Endothelial cell of umbilical vein (primary cell): ENCODE measurements around the gene AURKA. TPM values are rescaled to one million over a fixed set of nuclear protein-coding genes. Genes with fewer than 3 reads are reported as not detected.

Source experiments
- BruUV-seq: library from RNA; stranded (reverse); fragments of 400-500 nt; replicated peaks from 2 replicates; lab custom pipeline; 2021; lab: Mats Ljungman, UMichigan
- CTCF ChIA-PET: fragments of 300-600, 350-600 bp; sonication (Branson Sonifier 250); formaldehyde crosslinking; loops from one replicate; lab custom pipeline; 2021; ENCODE audit warnings: antibody characterized with exemption, inconsistent platforms; lab: Charles Lee
- POLR2A ChIA-PET: fragments of 300-600, 350-600 bp; sonication (Branson Sonifier 250); formaldehyde crosslinking; loops from one replicate; lab custom pipeline; 2021; ENCODE audit warnings: antibody characterized with exemption, inconsistent platforms; lab: Charles Lee
- DNase-seq: peaks from one replicate; pipeline ENCODE4 v3.0.0-alpha.2; 2011; ENCODE audit warnings: low read depth, low spot score
- FAIRE-seq: peaks from 2 replicates; lab custom pipeline; 2011; peaks lifted over from hg19 to GRCh38; lab: Jason Lieb, UNC
- H2AFZ ChIP-seq: 2 replicates; pipeline ENCODE4 v1.6.0; 2012; ENCODE audit warnings: low read depth, low read length, control low read depth, inconsistent platforms
- H3K27ac ChIP-seq: 2 replicates; pipeline ENCODE4 v1.5.1; 2011; ENCODE audit warnings: low read depth, mild to moderate bottlenecking, control low read depth, low read length, moderate library complexity; ENCODE audit not compliant: insufficient read depth
- H3K27me3 ChIP-seq, 2 experiments: 2 replicates each; pipeline versions ENCODE4 v1.6.0 to v1.6.1; 2011; ENCODE audit warnings: low read length in 2 of 2, mixed read lengths in 1 of 2; ENCODE audit not compliant: control insufficient read depth in 2 of 2, insufficient read depth in 2 of 2
- H3K36me3 ChIP-seq, 2 experiments: 2 replicates in 1 of 2; 3 replicates in 1 of 2; pipeline ENCODE4 v1.5.1; 2011; ENCODE audit warnings: low read length in 2 of 2, mild to moderate bottlenecking in 1 of 2, moderate library complexity in 1 of 2; ENCODE audit not compliant: control insufficient read depth in 2 of 2, insufficient read depth in 2 of 2; ENCODE audit errors: extremely low read depth in 1 of 2
- H3K4me1 ChIP-seq: 3 replicates; pipeline ENCODE4 v1.5.1; 2011; ENCODE audit warnings: mild to moderate bottlenecking, low read length; ENCODE audit not compliant: control insufficient read depth, insufficient read depth; ENCODE audit errors: extremely low read depth
- H3K4me2 ChIP-seq: 2 replicates; pipeline ENCODE4 v1.6.1; 2011; ENCODE audit warnings: low read length, control low read depth, mixed read lengths; ENCODE audit not compliant: insufficient read depth
- H3K4me3 ChIP-seq, 3 experiments: fragments of 200-600 bp in 1 of 3; sonication (generic), shearing (Covaris generic) in 1 of 3; replicated peaks in 1 of 3; 2 replicates each; pipeline ENCODE4 v1.5.1; 2011 to 2016; ENCODE audit warnings: control low read depth in 3 of 3, low read length in 3 of 3, mild to moderate bottlenecking in 2 of 3, inconsistent platforms in 1 of 3, low read depth in 1 of 3, moderate library complexity in 1 of 3; ENCODE audit not compliant: insufficient read depth in 1 of 3
- H3K79me2 ChIP-seq: 2 replicates; pipeline ENCODE4 v1.6.0; 2012; ENCODE audit warnings: low read length, inconsistent platforms; ENCODE audit not compliant: control insufficient read depth, insufficient read depth
- H3K9ac ChIP-seq: replicated peaks from 2 replicates; pipeline ENCODE3; 2011; ENCODE audit warnings: low read length, control low read depth; ENCODE audit not compliant: insufficient read depth; ENCODE audit errors: extremely low read depth
- H3K9me1 ChIP-seq: replicated peaks from 3 replicates; pipeline ENCODE4 v1.6.0; 2011; ENCODE audit warnings: mild to moderate bottlenecking, low read length; ENCODE audit not compliant: control insufficient read depth, insufficient read depth; ENCODE audit errors: extremely low read depth
- H3K9me3 ChIP-seq: replicated peaks from 2 replicates; pipeline ENCODE4 v1.5.1; 2012; ENCODE audit warnings: low read length, inconsistent platforms; ENCODE audit not compliant: control insufficient read depth, insufficient read depth
- H4K20me1 ChIP-seq: replicated peaks from 2 replicates; pipeline ENCODE3; 2011; ENCODE audit warnings: mild to moderate bottlenecking, low read length; ENCODE audit not compliant: control insufficient read depth, insufficient read depth; ENCODE audit errors: extremely low read depth
- CTCF ChIP-seq, 2 donors: IDR thresholded peaks; 1 replicate in 1 of 2; 2 replicates in 1 of 2; pipeline ENCODE4 v1.5.1; 2011; ENCODE audit warnings: low read length in 2 of 2, mild to moderate bottlenecking in 2 of 2, moderate library complexity in 2 of 2, control low read depth in 1 of 2, inconsistent platforms in 1 of 2, low read depth in 1 of 2; ENCODE audit not compliant: insufficient read depth in 1 of 2; ENCODE audit errors: extremely low read depth in 1 of 2
- EZH2 ChIP-seq: IDR thresholded peaks from 2 replicates; pipeline ENCODE4 v1.6.1; 2012; ENCODE audit warnings: borderline replicate concordance, low read depth, mild to moderate bottlenecking, moderate library complexity, low read length, inconsistent platforms; ENCODE audit not compliant: severe bottlenecking
- FOS ChIP-seq: IDR thresholded peaks from 2 replicates; pipeline ENCODE4 v1.6.1; 2011; ENCODE audit warnings: mild to moderate bottlenecking, low read length, moderate library complexity, borderline replicate concordance; ENCODE audit not compliant: insufficient read depth
- GATA2 ChIP-seq: IDR thresholded peaks from 2 replicates; pipeline ENCODE4 v1.7.0; 2011; ENCODE audit warnings: low read depth, mild to moderate bottlenecking, moderate library complexity, mixed read lengths, low read length; ENCODE audit not compliant: insufficient read length, insufficient read depth
- JUN ChIP-seq: IDR thresholded peaks from 2 replicates; pipeline ENCODE4 v1.6.1; 2011; ENCODE audit warnings: borderline replicate concordance, low read depth; ENCODE audit not compliant: insufficient read length, insufficient read depth
- MAX ChIP-seq: IDR thresholded peaks from 2 replicates; pipeline ENCODE4 v1.6.1; 2011; ENCODE audit not compliant: insufficient read depth, insufficient read length
- MYC ChIP-seq: IDR thresholded peaks from one replicate; pipeline ENCODE4 v1.6.1; 2011; ENCODE audit warnings: mild to moderate bottlenecking, low read depth, low read length
- POLR2A ChIP-seq: IDR thresholded peaks from 2 replicates; pipeline ENCODE4 v1.6.1; 2012; ENCODE audit warnings: low read depth, mild to moderate bottlenecking, control low read depth, low read length
- POLR2AphosphoS5 ChIP-seq: IDR thresholded peaks from 2 replicates; pipeline ENCODE4 v1.6.1; 2012; ENCODE audit warnings: low read depth, mild to moderate bottlenecking, control low read depth, low read length, moderate library complexity; ENCODE audit not compliant: insufficient read depth
- dilution Hi-C: fragments of 300-500 bp; cut with MboI; formaldehyde crosslinking; loops from one replicate; pipeline ENCODE4 v1.15.0; 2019; ENCODE audit warnings: low sequenced_read_pairs; ENCODE audit not compliant: extremely low pct_ligation_motif_present
- intact Hi-C: fragments of 100-400 bp; cut with micrococcal nuclease; formaldehyde crosslinking; loops from one replicate; pipeline ENCODE4 v1.10.0; 2022
- polyA plus RNA-seq, 4 experiments: library from polyadenylated mRNA; depleted of rRNA in 3 of 4; stranded (reverse) in 3 of 4; unstranded in 1 of 4; fragments of >200 nt; gene quantifications; 2 replicates each; pipeline versions ENCODE4 v1.2.1 to v1.2.3, GENCODE V29; 2011 to 2012; ENCODE audit warnings: missing spikeins in 1 of 4
- total RNA-seq: library from RNA; stranded (reverse); gene quantifications from 2 replicates; pipeline ENCODE4 v1.2.3, GENCODE V29; 2021

The AURKA gene
- total and polyA plus RNA-seq, 2 donors (not counting 3 experiments of a cell fraction or from before 2014, with no cell fraction given), result 33.1 to 56.9 TPM

GRCh38 chr20:56323206-56323605, 68.8 kb downstream of the AURKA start:
- Histone ChIP-seq H2AFZ (no peak overlapping the region), H3K4me1 (no peaks in the 10 kb centered on the region), H3K79me2 (no peaks in the 10 kb centered on the region), H3K9me3 (no peaks in the 10 kb centered on the region), H4K20me1 (no peaks in the 10 kb centered on the region), H3K27me3 (no peaks in the 10 kb centered on the region), H3K27ac (no peak overlapping the region), H3K9ac (no peak overlapping the region), H3K9me1 (no peaks in the 10 kb centered on the region), H3K36me3 (no peaks in the 10 kb centered on the region), H3K4me2 (no peak overlapping the region), H3K4me3 (no peak overlapping the region)
- FAIRE-seq (no peak), DNase-seq (no peak)
- no peak for TF ChIP-seq JUN
- TF ChIP-seq GATA2, result no peak
- TF ChIP-seq CTCF (IDR thresholded peaks at IDR 0.05; ENCODE audit: extremely low read depth in 1 of 2, insufficient read depth in 1 of 2, low read depth in 1 of 2, low read length in 2 of 2), result no peak
- no peak for TF ChIP-seq MAX
- TF ChIP-seq POLR2A, result no peak
- TF ChIP-seq POLR2AphosphoS5, result no peak
- TF ChIP-seq EZH2, result no peak
- no peak for TF ChIP-seq MYC
- no peak for TF ChIP-seq FOS
- ChIA-PET POLR2A (no interaction called here), CTCF (no interaction called here)
- no TSS peak for BruUV-seq
- dilution Hi-C loops (no loop called here), intact Hi-C loops (no loop called here)
